Mucosa of descending colon (tissue), 3 donors: ENCODE results near the gene MBOAT1. TPM values are rescaled to one million over a fixed set of nuclear protein-coding genes. Genes with fewer than 3 reads are reported as not detected.

ENCODE experiments used
- ATAC-seq: fragments of 200-7000 bp; cut with Tn5 transposase; one replicate; pipeline ENCODE4 v1.9.1; 2020; ENCODE audit warnings: mild to moderate bottlenecking, moderate library complexity
- DNase-seq, 3 donors: peaks; one replicate each; pipeline ENCODE4 v3.0.0-alpha.2; 2020
- H3K36me3 ChIP-seq: fragments of 200-600 bp; one replicate; pipeline ENCODE4 v1.8.0; 2021; ENCODE audit warnings: low read depth, mild to moderate bottlenecking
- H3K4me1 ChIP-seq: fragments of 200-600 bp; one replicate; pipeline ENCODE4 v1.8.0; 2021; ENCODE audit warnings: low read depth, mild to moderate bottlenecking
- H3K4me3 ChIP-seq: fragments of 200-600 bp; one replicate; pipeline ENCODE4 v1.8.0; 2021; ENCODE audit warnings: mild to moderate bottlenecking
- H3K9me3 ChIP-seq: fragments of 200-600 bp; one replicate; pipeline ENCODE4 v1.8.0; 2021; ENCODE audit warnings: mild to moderate bottlenecking
- CTCF ChIP-seq: fragments of 200-600 bp; IDR thresholded peaks from one replicate; pipeline ENCODE4 v1.8.0; 2022; ENCODE audit warnings: antibody characterized with exemption, mild to moderate bottlenecking
- intact Hi-C, 2 donors: fragments of 100-400 bp; cut with DNase I in 1 of 2; cut with micrococcal nuclease in 1 of 2; formaldehyde crosslinking; loops; one replicate each; pipeline versions ENCODE4 v1.11.0 to v1.11.1; 2022; cut with DNase I, micrococcal nuclease
- total RNA-seq, 3 donors: library from RNA; stranded (reverse); fragmentation: NEBNext Ultra II Directional in 2 of 3; extraction: Animal tissue kit (Norgen Biotek cat#: 25700) in 2 of 3; gene quantifications; one replicate each; pipeline versions ENCODE4 v1.2.1 to v1.2.4, GENCODE V29; 2021 to 2023
- donor health status: DM: no; HTN: no; CAD: no; lungs with moderate emphysema.
- donor health status: DM: no; HTN: no; CAD: no.
- donor health status: DM: no; HTN: yes; CAD: no.

Gene MBOAT1
- total RNA-seq, 3 donors from 2014 or later = 33.7 to 77.0 (median 54.4) TPM

- ATAC-seq (peak; percentile 85), DNase-seq (no peak)
- intact Hi-C loops = no loop called here
- H3K9me3 ChIP-seq = no peaks in the 10 kb centered on the region
- no peak overlapping the region for H3K4me3 ChIP-seq
- TF ChIP-seq CTCF = no peak
- H3K36me3 ChIP-seq = no peaks in the 10 kb centered on the region
- peaks cover 17% of the 10 kb centered on the region for H3K4me1 ChIP-seq
Measured at GRCh38 chr6:20191992-20192391, 20.3 kb downstream of the MBOAT1 start.

- Histone ChIP-seq H3K9me3 (no peaks in the 10 kb centered on the region), H3K4me1 (peaks cover 22% of the 10 kb centered on the region), H3K36me3 (no peaks in the 10 kb centered on the region), H3K4me3 (no peak overlapping the region)
- DNase-seq = no peak
- TF ChIP-seq CTCF = no peak
- intact Hi-C loops = no loop called here
- no peak for ATAC-seq
Measured at GRCh38 chr6:20188630-20189075, 23.6 kb downstream of the MBOAT1 start.

GRCh38 chr6:20186981-20187380, 25.3 kb downstream of the MBOAT1 start:
- ATAC-seq = no peak
- peaks cover 30% of the 10 kb centered on the region for H3K4me1 ChIP-seq
- no peak for DNase-seq
- no peaks in the 10 kb centered on the region for H3K36me3 ChIP-seq
- no peak overlapping the region for H3K4me3 ChIP-seq
- intact Hi-C loops = no loop called here
- no peaks in the 10 kb centered on the region for H3K9me3 ChIP-seq
- TF ChIP-seq CTCF = no peak

GRCh38 chr6:20183706-20184105, 28.6 kb downstream of the MBOAT1 start:
- TF ChIP-seq CTCF = no peak
- Histone ChIP-seq H3K4me3 (no peak overlapping the region), H3K9me3 (no peaks in the 10 kb centered on the region), H3K36me3 (no peaks in the 10 kb centered on the region), H3K4me1 (peaks cover 19% of the 10 kb centered on the region)
- no peak for ATAC-seq
- intact Hi-C loops = no loop called here
- no peak for DNase-seq

GRCh38 chr6:20182926-20183521, 29.2 kb downstream of the MBOAT1 start:
- Histone ChIP-seq H3K9me3 (no peaks in the 10 kb centered on the region), H3K36me3 (no peaks in the 10 kb centered on the region), H3K4me1 (peaks cover 19% of the 10 kb centered on the region), H3K4me3 (no peak overlapping the region)
- peak; percentile 85 to 95 (median 92) for DNase-seq
- TF ChIP-seq CTCF = no peak
- intact Hi-C loops = no loop called here
- peak; percentile 97 for ATAC-seq

- H3K4me1 ChIP-seq = peaks cover 19% of the 10 kb centered on the region
- H3K36me3 ChIP-seq = no peaks in the 10 kb centered on the region
- intact Hi-C loops = no loop called here
- H3K9me3 ChIP-seq = no peaks in the 10 kb centered on the region
- TF ChIP-seq CTCF = no peak
- DNase-seq (no peak), ATAC-seq (no peak)
- no peak overlapping the region for H3K4me3 ChIP-seq
Measured at GRCh38 chr6:20182069-20182468, 30.2 kb downstream of the MBOAT1 start.
